Left ventricle myocardium superior (tissue), 1 donor: ENCODE measurements around the gene PASK. TPM values are rescaled to one million over a fixed set of nuclear protein-coding genes. Genes with fewer than 3 reads are reported as not detected.

Experiments used
- ATAC-seq: fragments of 200-7000 bp; cut with Tn5 transposase; one replicate; pipeline ENCODE4 v1.9.1; 2020; ENCODE audit warnings: mild to moderate bottlenecking, moderate library complexity
- DNase-seq: peaks from one replicate; pipeline ENCODE4 v3.0.0-alpha.2; 2020
- intact Hi-C: fragments of 100-400 bp; cut with micrococcal nuclease; formaldehyde crosslinking; loops from one replicate; pipeline ENCODE4 v1.11.0; 2022
- total RNA-seq: library from RNA; stranded (reverse); fragmentation: NEBNext Ultra II Directional; extraction: Animal tissue kit (Norgen Biotek cat#: 25700); gene quantifications from one replicate; pipeline ENCODE4 v1.2.1, GENCODE V29; 2021
- donor health status: DM: no; HTN: yes; CAD: no; lungs with severe emphysema.

Gene PASK
- total RNA-seq, 1 donor from 2014 or later, result 3.4 TPM

DNA sequence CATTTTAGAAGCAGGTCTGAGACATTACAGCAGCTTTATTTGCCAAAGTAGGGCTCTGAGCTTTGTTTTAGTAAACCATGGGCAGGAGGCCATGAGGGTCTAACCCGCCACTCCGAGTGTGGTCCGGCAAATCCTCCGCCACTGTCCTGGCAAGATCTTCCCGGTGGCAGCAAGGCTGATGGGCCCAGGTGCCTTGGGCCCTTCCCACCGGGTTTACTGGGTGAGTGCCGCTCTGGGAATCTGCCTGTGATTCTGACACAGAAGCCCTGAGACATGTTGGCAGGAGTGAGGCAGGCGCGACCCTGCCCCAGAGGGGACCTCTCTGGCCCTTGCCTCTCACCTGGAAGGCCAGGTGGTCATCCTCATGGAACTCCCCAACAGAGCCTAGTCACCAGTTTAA, 77.1 kb downstream of the PASK start:
- intact Hi-C loops, result no loop called here
- DNase-seq (no peak), ATAC-seq (no peak)

DNA sequence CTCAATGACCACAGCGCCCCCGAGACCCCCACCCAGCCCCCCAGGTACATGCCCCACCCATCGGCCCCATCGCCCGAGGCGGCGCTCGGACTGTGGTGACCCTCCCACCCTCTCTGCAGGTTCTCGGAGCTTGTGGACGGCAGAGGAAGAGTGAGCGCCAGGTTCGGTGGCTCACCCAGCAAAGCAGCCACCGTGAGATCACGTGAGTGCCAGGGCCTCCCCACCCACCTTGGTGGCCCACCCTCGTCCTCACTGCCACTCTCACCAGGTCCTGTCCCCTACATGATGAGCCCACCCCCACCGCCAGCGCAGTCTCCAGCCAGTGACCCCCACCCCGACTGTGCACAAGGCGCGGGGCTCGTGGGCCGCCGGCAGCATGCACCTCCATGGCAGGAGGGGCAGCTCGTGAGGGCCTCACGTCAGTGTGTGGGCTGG, 77.6 kb downstream of the PASK start:
- intact Hi-C loops, result no loop called here
- ATAC-seq, result no peak
- no peak for DNase-seq

DNA sequence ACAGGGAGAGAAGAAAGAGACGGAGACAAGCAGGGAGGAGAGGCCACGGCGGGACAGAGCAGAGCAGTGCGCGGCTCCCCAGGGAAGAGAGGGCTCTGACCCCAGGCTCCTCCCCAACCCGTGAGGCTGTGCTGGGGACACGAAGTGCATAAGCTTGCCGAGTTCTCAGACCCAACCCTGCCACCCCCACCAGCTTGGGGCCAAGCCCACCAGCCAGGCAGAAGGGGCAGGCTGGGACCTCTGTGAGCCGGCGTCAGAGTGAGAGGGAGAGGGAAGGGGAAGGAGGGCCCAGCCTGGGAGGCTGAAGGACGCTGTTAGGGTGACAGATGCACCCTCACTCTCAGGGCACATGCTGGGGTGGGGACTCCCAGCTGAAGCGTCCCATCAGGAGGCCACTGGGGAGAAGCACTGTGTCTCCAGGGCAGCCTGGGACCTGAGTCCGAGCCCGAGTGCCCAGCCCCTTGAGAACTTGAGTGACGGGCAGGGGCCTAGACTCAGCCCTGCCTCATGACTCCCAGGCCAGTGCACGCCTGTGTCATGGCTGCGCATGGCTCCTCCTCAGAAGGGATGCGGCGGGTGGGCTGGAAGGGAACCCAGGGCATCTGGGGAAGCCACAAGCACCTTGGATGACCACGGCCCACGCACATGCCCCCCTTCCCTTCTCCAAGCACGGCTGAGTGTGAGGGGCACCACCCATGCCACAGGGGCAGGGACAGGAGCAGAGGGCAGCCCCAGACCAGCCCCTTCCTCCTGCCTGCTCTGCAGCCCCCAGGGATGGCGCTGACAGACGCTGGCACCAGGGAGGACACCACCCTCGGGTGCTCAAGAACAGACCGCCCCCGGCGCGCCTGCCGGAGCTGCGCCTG, 78.2 kb downstream of the PASK start:
- intact Hi-C loops, result no loop called here
- ATAC-seq, result no peak
- no peak for DNase-seq

DNA sequence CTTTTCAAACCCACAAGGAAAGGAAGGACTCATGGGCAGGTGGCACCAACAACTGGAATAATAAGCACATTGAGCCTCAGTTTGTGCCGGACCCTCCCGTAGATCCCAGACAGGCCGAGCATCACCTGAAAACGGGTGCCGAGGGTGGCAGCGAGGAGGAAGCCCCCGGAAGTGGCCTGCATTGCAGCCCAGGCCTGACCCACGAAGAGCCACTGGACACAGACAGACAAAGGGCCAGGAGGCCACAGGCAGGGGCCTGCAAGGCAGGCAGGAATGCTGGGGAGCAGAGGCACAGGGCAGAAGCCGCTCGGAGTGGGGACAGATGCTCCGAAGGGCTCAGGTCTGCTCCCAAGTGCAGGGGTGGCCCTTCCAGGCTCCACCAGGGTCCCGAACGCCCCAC, 78.9 kb downstream of the PASK start:
- no peak for ATAC-seq
- DNase-seq, result no peak
- intact Hi-C loops, result no loop called here

DNA sequence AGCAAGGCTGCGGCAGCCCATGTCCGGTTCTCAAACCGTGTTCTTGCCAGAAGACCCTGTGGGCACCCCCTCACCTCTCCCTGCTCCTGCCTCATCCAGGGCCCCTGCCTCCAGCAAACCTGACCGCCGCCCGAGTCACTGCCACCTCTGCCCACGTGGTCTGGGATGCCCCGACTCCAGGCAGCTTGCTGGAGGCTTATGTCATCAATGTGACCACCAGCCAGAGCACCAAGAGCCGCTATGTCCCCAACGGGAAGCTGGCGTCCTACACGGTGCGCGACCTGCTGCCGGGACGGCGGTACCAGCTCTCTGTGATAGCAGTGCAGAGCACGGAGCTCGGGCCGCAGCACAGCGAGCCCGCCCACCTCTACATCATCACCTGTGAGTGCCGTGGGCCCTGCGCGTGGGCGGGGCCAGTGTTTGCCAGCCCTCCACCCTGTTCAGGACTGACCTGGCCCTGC, 79.4 kb downstream of the PASK start:
- no peak for DNase-seq
- ATAC-seq, result no peak
- intact Hi-C loops, result no loop called here

DNA sequence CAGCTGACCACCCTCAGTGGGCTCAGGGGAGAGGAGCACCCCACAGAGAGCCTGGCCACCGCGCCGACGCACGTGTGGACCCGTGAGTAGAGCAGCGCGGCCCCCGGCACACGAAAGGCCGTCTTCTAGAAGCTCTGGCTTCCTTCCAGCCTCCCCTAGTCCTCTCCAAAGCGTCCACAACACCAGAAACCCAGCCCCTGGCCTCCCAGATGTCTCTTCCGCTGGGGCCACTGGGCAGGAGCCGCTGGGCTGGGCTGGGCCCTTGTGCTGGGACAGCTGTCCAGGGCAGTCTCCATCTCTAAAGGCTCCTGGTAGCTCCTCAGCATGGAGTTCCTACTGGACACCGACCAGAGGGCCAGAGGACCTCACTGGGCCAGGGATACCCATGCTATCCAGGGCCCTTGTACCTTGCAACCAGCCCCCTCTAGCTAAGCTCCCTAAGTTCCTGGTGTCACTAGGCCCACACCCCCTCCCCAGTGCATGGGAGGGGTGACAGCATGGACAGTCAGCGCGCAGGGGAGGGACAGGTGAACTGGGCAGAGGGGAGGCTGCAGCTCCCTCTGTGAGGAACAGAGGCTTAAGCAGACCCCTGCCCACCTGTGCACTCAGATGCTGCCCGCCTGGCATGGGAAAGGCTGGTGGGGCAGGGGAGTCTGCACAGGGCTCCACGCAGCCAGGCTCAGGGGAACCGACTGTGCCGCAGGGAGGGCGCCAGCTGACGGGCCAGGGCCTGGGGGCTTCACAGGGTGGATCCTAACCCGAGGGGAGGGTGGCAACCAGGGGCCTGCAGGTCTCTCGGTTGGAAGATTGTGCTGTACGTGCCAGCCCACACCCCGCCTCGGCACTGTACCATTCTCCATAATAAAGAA, 80.1 kb downstream of the PASK start:
- ATAC-seq, result no peak
- intact Hi-C loops, result no loop called here
- no peak for DNase-seq

DNA sequence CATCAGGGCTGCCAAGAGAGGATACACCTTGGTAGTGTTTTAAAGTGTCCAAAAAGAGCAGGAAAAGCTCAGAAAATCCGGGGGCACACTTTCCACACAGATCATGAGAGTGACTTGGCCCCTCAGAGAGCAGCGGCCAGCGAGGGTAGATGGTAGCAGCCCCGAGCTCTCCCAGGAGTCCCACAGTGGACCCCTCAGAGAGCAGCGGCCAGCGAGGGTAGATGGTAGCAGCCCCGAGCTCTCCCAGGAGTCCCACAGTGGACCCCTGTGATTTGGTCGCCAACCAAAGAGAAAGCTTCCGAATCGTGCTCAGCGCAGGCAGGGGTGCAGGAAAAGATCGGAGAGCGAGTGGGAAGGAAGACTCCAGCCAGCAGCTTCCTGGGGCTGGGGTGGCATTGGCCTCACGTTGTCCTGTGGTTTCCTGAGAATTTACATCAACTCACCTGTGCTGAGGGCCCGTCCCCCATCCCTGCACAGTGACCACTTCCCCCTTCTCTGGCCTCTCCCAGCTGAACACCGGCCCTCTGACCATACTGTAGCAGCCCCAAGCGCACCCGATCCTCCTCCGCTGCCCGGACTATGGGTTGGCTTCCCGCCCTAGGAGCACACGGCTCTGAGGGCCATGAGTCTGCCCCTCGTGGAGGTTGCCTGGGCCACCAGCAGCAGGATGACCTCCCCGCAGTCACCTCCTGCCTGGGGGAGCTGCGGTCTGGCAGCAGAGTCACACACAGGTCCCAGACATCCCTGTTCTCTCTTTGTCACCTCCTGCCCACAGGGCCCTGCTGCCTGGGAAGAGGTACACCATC, 80.9 kb downstream of the PASK start:
- ATAC-seq, result no peak
- intact Hi-C loops, result no loop called here
- no peak for DNase-seq

DNA sequence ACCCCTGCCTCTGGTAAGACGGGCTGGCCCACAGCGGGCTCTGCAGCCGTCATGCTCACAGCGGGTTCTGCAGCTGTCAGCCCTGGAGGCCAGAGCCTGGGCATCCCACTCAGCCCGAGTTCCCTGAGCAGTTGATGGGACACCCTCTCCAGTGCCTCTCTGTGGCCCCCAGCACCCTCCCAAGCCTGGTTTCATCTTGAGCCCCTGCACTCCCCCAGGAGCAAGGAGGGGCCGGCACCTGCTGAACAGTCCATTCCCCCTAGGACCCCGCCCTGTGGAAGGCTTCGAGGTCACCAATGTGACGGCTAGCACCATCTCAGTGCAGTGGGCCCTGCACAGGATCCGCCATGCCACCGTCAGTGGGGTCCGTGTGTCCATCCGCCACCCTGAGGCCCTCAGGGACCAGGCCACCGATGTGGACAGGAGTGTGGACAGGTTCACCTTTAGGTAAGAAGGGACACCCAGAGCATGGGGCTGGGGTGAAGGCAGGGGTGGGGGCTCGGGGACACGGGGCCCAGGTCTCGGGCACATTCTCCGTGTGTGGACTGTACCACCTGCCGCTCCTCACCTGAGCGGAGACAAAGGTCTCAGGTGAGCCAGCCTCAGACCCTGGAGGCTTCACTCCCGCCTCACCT, 81.7 kb downstream of the PASK start:
- ATAC-seq (no peak), DNase-seq (peak; percentile 23)
- intact Hi-C loops, result no loop called here

DNA sequence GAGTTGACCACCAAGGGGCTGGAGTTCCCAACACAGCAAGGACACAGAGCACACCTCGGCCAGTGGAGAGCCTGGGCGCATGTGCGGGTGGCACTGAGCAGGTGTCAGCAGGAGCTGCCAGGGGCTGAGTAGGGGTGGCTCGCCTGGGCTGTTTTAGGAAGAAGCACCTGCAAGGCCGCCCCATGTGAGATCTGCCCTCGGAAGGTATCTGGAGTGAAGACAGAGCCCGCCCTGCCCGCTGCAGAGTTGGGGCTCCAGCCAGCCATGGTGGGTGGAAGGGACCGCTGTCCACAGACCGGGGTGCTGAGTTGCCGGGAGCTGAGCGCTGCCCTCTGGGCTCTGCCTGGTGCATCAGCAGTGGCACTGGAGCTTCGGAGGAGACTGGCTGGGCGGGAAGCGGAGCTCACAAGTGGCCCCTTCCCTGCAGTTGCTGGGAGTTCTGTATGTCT, 82.4 kb downstream of the PASK start:
- ATAC-seq (no peak), DNase-seq (peak; percentile 24)
- intact Hi-C loops, result no loop called here

DNA sequence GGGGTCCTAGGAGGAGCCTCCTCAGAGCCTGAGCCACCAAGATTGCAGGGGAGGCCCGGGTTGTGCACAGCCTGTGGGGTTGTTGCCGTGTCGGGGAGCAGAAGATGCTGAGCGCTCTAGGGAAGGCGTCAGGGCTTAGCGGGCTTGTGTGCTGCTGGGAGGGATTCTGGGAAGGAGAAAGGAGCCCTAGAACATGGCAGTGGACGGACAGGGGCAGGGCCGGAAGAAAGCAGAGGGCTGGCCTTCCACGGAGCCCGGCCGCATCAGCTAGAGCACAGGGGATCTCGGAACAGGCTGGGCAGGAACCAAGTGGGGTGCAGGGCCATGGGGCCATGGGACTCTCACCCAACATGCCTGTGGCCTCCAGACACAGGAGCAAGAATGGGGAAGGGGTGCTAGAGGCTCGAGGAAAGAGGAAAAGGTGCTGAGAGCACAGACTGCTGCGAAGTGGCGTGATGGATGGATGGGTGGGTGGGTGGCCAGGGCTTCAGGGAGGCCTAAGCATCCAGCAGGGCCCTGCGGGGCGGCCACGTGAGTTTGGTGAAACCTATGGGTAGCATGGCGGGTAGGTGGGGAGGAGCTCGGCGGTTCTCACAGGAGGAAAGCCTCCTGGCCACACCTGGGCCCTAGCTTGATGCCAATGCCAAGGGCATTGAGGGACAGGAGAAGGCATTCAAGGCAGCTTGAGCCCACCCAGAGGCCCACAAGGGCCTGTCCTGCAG, 82.9 kb downstream of the PASK start:
- intact Hi-C loops, result no loop called here
- peak; percentile 24 for DNase-seq
- ATAC-seq, result no peak

DNA sequence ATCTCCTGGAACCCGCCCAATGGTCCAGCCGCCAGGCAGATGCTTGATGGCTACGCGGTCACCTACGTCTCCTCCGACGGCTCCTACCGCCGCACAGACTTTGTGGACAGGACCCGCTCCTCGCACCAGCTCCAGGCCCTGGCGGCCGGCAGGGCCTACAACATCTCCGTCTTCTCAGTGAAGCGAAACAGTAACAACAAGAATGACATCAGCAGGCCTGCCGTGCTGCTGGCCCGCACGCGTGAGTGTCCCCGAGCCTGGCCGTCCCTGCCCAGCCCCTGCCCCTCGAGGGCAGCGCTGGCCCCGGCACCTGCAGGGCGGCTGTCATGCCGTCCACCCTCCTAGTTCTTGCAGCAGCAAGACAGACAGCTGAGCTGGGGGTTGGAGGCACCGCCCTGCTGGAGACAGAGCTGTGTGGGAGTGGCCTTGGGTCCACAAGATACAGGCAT, 83.9 kb downstream of the PASK start:
- DNase-seq (no peak), ATAC-seq (no peak)
- intact Hi-C loops, result no loop called here

DNA sequence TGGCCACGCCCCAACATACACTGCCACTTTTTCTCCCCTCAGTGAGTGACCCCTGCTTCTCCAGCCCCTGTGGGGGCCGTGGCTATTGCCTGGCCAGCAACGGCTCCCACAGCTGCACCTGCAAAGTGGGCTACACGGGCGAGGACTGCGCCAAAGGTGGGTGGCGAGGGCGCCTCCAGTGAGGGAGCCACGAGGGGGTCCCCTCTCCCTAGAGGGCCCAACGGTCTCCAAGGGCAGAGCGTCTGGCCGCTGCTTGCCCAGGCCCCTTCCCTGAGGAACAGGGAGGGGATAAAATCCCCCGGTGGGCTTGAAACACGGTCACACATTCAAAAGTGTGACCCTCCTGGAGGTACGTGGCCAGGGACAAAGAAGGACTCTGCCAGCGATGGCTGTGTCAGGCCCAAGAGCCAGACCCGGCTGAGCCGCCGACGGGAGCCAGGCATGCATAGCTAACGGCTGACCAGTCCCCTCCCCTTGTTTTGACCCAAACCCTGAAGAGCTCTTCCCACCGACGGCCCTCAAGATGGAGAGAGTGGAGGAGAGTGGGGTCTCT, 84.4 kb downstream of the PASK start:
- intact Hi-C loops, result no loop called here
- ATAC-seq (no peak), DNase-seq (no peak)

DNA sequence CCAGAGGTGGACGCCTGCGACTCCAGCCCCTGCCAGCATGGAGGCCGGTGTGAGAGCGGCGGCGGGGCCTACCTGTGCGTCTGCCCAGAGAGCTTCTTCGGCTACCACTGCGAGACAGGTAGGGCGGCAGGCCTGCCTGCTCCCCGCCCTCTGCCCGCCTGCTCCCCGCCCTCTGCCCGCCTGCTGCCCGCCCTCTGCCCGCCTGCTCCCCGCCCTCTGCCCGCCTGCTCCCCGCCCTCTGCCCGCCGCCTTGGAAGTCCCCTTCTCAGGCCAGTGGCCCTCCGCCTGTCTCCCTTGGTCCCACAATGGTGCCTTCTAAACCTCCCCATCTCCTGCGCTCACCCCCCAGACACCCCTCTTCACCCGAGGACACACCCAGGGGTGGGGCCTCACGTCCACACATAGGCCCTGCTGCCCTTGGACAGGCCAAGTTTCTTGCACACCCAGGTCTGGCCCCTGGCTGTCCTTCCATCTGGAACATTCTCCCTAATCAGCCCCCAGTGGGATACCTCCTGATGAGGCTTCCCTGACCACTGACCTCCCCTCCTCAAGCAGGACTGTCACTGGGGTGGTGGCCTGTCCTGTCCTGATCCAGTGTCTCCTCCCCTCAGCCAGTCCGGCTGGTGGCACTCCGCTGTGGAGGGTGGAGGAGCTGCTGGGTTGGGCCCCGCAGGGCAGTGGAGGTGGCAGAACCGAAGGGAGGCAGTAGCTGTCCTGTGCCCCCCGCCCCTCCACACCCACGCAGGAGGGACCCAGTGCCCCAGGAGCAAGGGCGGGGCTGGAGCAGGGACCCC, 85.1 kb downstream of the PASK start:
- DNase-seq (peak; percentile 43), ATAC-seq (peak; percentile 70)
- intact Hi-C loops, result no loop called here

DNA sequence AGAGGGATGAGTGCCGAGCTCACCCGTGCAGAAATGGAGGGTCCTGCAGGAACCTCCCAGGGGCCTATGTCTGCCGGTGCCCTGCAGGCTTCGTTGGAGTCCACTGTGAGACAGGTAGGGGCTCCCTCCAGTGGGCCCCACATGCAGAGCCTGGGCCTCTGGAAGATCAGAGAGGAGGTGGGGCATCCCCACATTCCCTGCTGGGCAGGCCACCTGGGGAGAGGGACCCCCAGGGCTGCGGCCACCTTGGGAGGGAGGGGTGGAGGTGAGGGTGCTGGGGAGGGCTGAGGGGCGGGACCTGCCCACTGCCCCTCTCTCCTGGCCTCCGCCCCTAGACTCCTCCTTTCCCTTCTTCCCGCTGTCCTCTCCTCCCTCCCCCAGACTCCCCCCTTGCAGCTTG, 85.7 kb downstream of the PASK start:
- intact Hi-C loops, result no loop called here
- peak; percentile 25 for DNase-seq
- peak; percentile 23 for ATAC-seq

DNA sequence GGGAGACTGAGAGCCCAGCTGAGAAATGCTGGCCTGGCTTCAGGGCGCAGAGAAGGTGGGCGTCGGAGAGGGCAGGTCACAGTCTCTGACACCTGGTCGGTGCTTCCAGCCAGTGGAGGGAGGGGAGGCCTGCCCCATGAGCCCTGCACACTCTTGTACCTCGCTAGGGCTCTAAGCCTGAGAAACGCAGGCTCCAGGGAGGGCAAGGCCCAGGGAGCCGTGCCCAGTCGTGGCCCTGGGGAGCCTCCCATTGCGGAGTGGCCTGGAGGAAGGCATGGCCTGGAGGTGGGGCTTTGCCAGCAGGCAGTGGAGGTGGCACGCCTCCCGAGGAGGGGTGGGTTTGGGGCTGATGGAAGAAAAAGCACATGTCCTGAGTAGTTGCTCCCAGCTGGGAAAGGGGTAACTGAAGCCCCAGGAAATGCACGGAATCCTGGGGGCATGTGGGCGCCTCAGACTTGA, 86.2 kb downstream of the PASK start:
- DNase-seq (no peak), ATAC-seq (peak; percentile 13)
- intact Hi-C loops, result no loop called here

DNA sequence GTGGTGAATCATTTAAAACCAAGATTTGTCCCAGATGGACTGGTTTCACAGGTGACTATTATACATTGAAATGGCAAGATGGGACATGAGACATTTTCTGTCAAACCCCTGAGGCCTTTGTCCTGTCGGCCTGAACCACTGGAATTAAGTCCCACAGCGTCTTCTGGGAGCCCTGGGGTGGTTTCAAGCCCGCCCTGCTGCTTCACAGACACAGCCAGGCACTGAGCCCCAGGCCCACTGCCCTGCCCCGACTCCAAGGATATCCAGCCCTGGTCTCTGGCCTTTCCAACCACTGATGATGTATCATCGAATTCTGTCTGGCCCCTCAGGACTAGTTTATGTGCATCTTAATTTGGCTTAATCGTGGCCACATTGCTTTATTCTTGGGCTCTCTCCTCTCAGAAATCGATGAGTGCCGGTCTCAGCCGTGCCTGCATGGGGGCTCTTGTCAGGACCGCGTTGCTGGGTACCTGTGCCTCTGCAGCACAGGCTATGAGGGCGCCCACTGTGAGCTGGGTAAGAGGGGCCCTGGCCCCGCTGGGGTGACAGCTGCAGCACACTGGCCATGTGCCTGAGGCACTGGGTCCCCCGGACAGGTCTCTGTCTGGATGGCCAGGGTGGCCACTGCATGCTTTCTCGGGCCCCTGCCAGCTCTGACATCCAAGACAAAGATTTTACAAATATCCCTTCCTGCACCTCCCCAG, 86.7 kb downstream of the PASK start:
- ATAC-seq (no peak), DNase-seq (no peak)
- intact Hi-C loops, result no loop called here
